ENCODE measurements around the gene VSTM4.

VSTM4 gene

DNA sequence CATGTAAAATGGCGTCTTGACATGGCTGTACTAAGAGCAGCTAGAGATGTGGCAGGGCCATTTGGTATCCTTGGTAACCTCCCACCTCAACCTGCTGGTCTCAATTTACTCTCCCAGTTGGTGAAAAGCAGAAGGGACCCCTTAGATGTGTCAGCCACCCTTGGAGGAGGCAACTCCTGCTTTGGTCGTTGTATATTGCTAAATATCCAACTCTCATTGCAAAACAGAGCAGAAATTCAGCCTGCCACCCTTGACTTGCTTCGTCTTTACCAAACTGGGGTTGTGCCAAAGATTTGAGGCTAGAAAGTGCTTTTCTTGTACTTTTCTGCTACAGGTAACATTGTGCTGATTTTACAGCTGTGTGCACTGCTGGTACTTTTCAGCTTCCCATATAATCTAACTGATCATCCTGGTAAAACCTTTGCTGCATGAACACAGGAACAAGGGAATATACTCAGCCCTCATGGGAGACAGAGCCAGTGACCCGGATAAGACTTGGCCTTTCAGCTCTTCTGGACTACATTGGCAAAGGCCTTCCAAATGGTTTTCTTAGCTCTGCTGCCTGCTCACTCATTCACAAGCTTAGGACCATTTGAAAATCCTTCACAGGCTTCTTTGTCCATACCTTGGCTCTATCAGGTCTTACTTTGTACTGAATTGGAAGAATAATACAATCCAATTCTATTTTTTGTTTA, 2.2 kb upstream of the VSTM4 start:
- no peak for DNase-seq (ENCODE audit: low read depth, low spot score)

DNA sequence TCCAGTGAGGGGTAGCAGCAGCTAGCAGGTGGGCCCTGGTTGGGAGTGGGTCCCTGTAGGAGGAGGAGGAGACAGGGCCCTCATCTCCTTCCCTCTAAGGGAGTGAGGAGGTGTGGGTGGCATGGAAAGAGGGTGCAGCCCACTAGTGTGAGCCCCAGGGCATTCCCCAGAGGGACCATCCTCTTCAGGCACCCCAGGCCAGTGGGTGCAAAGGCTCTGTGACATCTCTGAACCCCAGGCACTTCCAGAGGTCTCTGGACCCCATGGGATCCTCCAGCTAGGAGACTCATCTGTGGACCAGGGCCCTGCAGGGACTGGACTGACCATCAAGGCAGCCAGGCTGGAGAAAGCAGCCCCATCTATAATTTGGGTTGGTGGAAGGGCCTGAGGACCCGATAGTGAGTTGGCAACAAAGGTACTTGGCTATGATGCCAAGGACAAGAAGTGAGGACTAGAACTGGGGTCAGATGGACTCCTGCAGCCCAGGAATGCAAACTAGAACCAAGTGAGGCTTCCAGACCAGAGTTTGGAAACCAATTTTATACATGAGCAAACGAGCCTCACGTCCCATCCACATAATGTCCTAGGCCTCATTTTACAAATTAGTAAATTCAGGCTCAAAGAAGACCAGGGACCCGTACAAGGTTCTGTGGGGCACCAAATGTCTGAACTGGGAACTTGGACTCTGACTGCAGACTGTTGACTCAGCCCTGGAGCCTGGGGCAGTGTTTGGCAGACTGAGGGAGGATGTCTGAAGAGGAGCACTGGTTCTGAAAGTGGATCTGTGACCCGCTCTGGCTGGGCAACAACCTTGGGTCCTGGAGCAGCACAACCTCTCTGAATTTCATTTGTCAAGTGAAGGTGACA, 1.4 kb upstream of the VSTM4 start:
- DNase-seq (ENCODE audit: low read depth, low spot score), result no peak

DNA sequence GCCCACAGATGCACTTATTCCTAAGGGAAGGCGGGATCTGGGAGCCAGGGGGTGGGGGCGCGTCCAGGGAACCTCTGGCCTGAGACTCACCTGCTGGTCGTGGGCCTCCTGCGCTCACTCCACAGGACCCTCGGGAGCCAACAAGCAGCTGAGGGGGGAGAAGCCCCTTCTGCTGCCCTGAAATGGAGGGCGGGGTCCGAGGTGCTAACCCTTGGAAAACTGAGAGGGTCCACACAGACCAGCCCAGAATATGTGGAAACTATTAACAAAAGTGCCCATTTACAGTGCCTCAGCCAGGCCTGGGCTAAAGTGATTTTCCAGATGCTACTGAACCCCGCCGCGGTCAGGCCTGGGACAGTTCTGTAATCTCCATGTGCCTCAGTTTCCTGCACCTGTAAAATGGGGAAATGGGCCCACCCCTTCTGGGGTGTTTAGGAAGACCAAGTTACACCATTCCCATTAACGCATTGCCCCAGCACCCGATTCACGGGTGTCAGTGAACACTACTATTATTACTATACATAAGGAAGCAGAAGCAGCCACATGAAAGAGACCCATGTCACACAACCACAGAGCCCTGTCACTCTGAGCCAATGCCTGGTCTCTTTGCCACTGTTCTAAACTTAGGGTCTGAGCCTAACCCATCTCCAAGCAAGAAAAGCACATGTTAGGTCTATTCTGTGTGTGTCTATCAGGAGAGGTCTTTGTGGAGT, 630 bp upstream of the VSTM4 start:
- no peak for DNase-seq (ENCODE audit: low read depth, low spot score)

DNA sequence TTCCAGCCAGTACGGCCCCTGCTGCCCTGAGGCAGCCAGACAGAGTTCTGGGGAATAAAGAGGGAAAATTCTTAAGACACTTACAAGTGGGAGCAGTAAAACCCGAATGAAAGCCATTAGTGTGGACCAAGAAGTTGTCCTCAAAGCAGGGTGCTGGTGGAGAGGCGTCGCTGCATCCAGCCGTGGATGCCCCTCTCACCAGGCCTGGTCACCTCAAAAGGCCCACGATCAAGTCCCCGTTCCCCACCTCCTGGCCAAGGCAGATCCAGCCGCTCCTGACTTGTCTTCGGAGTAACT, 656 bp downstream of the VSTM4 start:
- no peak for DNase-seq (ENCODE audit: low read depth, low spot score)

DNA sequence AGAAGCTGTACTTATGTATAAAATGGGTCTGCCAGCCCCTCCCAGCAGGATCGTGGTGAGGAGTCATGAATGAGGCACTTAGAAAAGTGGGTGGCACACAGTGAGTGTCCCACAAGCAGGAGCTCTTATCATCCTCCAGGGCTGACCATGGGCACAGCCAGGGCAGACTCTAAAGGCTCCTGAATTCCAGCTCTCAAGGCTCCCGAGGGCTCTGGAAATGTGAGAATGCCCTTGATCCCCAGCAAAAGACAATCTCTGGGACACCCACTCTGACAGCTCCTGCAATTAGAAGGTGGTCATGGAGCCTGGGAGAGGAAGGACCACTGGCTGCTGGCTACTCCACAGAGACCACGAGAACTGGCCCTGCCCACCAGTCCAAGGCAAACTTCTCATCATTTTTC, 1.6 kb downstream of the VSTM4 start:
- DNase-seq (ENCODE audit: low read depth, low spot score), result no peak

DNA sequence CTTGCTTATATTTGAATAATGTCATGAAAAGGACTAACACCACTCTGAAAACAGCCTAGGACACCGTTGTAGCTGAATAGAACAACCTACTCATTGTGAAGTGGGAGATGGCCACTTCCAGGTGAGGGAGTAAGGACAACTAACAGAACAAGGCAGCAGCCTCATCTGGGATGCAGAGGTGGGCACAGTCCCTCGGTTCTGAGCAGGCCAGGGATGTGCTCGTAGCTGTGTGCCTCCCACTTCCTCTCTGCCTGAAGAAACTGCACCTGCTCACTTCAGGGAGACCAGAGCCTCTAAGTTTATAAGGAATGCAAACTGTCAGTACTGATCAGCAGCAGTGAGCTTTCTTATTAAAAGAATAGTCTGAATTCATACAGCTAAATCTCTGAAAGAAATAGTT, 2.5 kb downstream of the VSTM4 start:
- no peak for DNase-seq (ENCODE audit: low read depth, low spot score)

DNA sequence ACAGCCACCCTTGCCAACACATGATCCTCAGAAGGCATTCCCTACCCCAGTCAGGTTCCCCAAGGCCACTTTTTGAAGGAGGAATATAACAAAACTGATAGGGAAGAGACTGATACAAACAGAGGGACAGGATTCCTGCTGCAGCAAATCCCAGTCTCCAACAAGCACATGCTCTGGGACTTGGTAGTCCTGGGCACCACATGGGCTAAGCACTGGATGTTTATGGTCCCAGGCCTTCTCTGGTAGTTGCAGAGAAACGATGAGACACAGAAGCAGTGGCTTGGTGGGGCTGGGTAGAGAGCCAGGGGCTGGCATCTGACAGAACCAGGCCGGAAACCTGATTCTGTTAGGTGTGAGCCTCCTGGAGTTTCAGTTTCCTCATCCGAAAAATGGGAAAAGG, 3.2 kb downstream of the VSTM4 start:
- DNase-seq (ENCODE audit: low read depth, low spot score), result no peak

DNA sequence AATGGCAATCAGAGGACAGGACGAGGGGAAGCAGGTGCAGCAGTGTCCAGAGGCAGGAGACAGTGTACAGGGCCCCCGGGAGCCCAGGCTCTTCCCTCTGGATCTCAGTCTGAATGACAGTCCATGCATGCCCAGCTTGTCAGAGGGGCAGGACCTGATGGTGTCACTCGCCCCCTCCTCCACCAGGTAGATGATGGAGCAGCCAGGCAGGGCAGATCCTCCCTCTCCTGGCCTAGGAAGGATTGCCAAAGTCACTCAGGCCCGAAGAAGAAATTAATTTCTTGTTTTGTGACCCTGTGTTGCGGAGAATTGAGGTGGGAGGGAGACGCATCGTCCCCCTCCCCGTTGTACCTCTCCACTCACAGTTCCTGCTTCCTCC, 4.0 kb downstream of the VSTM4 start:
- no peak for DNase-seq (ENCODE audit: low read depth, low spot score)

DNA sequence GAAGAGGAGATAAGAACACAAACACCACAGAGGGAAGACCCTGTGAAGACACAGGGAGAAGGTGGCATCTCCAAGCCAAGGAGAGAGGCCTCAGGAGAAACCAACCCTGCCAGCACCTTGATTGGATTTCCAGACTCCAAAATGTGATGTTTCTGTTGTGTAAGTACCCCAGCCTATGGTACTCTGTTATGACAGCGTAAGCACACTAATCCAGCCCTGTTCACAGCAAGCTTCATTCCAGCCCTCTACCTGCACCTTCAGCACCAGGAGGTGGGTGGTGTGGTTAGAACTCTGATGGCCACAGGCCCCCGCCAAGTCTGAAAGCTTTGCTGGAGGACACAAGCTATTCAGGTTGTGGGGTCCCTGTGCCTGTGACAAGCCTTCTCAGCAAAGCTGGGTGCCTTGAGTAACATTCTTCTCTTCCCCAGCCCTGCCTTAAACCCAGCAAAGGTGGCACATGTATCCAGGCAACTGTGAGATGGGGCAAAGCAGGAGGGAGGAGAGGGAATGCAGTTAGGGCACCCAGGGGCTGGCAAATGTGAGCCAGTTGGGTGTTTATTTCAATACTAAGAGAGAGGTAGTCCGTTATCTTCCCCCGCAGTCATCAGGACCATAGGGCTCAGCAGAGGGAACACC, 4.5 kb downstream of the VSTM4 start:
- DNase-seq (ENCODE audit: low read depth, low spot score), result no peak

DNA sequence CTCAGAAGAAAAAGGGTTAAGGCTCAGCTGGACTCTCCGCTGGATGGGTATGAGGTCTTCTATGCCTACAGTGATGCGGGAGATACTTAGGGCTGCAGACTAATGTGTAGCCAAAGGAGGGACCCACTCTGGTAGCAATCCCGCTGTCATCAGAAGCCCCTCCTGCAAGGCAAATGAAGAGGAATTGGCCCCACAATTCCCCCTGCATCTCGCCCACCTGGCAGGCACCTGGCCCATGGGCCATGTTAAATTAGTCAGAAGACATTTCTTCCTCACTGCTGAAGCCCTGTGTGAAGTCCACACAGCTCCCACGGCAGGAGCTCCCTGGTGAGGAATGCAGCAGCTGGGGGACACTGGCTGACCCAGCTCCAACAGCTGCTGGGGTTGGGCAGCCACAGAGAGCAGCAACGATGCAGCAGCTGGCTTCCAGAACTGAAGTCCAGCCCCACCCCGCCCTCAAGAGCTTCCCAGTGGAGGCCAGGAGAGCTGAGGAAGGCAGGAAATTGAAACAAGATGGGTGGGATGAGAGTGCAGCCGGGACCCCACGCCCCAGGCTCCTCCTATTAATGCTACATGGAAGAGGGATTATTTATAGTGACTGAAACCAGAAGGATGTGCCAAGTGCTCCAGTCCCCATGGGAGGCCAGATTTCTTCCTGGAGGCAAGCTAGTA, 5.5 kb downstream of the VSTM4 start:
- DNase-seq (ENCODE audit: low read depth, low spot score), result peak; percentile 46

DNA sequence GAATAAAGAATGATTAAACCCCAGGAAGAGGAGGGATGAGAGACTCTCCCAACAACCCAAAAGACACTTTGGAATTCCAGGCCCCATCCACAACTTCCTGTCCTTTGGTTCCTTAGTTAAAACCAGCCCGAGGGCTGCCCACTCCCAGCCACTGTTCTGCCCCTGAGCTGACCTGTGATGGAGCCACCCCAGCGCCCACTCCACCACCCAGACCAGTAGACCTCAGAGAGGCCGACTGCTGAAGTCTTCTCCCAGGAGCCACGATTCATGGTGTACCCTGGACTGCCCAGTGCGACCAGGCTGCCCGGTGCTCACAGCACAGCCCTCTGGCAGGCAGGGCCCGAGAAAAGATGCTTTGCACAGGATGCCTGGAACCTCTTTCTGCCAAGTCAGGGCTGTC, 6.7 kb downstream of the VSTM4 start:
- DNase-seq (ENCODE audit: low read depth, low spot score), result no peak

DNA sequence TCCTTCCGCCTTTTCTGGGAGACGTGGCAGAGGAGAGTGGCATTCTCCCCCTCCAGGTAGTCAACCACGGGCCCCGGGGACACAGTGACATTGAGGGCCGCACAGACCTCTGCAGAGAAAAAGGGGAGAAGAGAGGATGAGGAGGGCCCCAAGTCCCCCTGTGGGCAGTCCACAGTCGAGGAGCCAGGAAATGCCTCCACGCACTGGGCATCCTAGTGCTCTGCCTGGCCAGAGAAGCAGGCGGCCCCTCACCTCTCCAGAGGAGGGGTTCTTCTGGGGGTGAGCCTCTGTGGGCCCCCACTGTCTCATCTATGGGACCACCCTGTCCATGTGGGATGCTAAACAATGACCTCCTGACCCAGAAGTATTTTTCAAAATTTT, 7.4 kb downstream of the VSTM4 start:
- no peak for DNase-seq (ENCODE audit: low read depth, low spot score)

DNA sequence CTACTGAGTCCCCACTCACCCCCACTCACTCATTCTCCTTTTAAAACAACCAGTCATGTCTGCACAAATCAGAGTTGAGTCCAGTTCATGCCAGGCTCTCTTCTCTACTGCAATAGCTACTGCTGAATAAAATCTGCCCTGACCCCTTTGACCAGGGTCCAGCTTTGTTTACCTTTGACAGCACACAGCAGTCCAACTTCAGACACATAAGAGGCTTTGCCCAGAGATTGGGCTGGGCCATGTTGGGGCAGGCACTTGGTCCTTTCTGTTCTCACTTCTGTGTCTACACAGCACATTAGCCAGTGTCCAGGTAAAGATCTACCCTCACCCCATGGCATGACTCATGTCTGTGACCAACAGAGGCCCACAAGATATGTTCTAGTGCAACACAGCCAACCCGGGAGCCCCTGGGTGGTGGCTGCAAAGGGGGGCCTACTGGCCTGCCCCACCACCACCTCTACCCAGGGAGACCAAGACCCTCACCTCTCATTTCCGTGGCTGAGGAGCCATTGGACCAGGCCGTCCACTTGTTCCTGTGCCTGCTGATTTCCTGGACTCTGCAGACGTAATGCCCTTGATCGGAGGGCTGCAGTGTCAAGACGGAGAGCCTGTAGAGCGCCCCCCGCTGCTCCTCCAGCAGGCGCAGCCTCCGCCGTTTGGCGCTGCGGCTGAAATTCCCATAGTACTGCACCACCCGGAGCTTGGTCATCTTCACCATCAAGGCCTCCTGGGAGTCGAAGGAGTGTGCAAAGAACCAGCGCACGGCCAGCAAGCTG, 8.0 kb downstream of the VSTM4 start:
- DNase-seq (ENCODE audit: low read depth, low spot score), result no peak

DNA sequence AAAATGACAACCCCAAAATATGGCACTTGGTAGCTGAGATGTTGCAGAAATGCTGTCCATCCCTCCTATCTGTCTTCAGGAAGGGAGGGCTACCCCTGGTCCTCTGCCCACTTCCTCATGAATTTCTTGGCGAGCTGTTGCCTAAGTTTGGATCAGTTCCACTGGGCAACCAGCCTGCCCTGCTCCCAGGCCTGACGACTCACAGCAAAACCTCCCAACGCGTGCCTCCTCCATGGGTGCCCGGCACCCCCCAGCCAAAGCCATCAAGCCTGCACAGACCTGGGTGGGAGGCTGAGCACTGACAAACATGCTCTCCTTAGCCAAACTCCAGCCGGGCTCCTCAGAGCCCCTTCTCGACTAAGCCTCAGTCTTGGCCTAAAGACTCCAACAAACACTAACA, 8.9 kb downstream of the VSTM4 start:
- no peak for DNase-seq (ENCODE audit: low read depth, low spot score)

DNA sequence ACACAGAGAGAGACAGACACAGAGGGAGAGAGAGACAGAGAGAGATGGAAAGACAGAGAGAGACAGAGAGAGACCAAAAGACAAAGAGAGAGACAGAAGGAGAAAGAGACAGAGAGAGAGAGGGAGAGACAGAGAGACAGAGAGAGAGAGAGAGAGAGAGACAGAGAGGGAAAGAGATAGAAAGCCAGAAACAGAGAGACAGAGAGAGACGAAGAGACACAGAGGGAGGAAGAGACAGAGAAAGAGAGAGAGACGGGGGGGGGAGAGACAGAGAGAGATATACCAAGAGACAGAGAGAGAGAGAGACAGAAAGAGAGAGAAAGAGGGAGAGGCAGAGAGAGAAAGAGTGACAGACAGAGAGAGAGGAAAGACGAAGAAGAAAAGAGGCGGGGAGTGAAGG, 10.2 kb downstream of the VSTM4 start:
- DNase-seq (ENCODE audit: low read depth, low spot score), result no peak

DNA sequence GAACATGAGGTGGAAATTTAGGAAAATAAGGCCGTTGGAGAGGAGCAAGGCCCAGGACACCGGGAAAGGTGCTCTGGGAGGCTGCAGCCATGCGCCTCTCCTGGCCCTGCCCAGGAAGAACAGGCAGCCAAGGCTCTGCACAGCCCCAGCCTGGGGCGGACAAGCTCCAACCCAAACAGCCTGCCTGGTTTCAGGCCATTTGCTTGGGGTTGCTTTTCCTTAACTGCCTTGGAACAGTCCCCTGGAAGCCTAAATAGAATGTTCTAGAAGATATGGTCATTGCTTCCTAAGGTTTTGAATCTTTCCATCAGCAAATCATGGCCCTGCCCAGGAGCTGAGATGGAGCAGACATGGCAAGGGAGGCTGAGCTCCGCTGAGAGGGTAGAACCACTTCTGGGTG, 11.0 kb downstream of the VSTM4 start:
- no peak for DNase-seq (ENCODE audit: low read depth, low spot score)

DNA sequence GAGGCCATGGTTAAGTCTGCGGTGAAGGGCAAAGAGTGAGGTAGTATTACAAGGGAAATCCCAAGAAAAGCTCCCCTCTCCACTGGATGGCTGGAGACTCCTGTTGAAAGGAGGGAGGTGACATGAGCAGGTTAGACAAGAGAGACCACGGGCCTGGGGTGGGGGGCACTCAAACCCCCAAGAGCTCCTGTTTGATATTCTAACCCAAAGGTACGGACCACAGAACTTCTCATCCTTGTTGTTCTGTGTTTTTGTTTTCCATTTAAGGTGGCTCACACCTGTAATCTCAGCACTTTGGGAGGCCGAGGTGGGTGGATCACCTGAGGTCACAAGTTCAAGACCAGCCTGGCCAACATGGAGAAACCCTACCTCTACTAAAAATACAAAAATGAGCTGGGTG, 11.6 kb downstream of the VSTM4 start:
- no peak for DNase-seq (ENCODE audit: low read depth, low spot score)

DNA sequence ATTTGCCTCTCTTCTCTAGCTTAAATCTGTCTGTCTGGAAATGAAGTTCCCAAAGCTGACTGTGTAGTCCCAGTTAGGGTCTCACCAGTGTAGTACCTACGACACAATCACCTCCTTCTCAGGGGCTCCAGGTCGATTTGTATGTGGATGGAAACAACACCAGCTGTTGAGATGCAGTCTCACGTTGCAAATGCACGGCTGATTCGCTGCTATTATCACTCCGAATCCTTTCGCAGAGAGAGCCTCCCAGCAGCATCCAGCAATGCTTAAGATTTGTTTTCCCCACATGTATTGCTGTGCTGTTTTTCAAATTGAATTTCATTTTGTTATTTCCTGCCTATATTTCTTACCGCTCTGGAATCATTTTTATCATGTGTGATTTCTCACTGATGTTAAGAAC, 16.3 kb downstream of the VSTM4 start:
- DNase-seq (ENCODE audit: low read depth, low spot score), result no peak

DNA sequence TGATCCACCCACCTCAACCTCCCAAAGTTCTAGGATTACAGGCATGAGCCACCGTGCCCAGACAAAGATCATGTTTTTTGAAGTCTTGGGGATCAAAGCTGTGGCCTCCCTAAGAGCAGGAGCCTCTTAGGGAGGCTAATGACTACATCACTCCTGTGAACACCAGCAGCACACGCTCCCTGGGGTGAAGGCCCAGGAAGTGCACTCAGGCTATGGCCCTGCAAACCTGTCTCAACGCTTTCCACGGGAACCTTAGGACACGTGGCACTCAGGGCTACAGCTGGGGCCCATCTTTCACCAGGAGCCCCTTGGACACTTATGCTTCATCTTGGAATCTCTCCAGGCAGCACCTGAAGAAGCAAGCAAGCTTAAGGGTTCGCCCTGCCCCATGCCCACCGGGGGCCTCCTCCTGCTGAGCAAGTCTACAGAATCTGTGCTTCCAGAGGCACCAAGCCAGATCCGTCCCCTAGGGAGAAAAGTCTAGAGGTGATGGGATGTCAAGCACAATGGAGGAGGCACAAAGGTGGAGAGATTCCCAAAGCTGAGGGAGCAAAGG, 18.4 kb downstream of the VSTM4 start:
- no peak for DNase-seq (ENCODE audit: low read depth, low spot score)

DNA sequence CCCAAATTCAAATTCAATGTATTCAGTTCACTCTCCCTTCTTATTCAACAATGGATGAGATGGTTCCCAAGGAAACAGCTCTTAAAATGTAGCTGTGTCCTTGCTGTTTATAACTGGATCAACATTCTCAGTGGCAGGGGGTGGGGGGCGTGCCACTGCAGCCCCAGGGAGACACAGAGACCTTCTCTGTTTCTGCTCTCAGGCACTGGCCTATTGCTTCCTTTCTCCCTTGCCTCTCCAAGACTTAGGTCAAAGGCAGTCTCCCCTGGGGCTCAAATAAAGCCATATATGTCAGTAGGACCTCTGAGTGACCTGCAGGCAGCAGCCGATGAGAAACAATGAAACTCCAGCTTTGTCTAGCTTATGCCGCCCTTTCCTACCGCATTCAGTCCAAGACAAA, 20.7 kb downstream of the VSTM4 start:
- no peak for DNase-seq (ENCODE audit: low read depth, low spot score)

DNA sequence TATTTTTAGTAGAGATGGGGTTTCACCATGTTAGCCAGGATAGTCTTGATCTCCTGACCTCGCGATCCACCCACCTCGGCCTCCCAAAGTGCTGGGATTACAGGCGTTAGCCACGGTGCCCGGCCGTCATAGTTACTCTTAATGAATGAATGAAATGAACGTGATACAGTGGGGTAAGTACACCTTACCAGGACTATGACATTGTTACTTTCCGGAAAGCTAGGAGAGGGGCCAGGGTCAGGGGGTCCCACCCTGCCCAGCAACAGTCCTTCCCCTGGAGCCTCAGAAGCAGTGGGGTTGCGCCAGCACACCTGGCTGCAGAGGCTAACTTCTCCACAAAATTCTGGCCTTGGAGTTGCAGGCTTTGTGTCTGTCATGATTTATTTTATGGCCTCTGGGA, 21.4 kb downstream of the VSTM4 start:
- DNase-seq (ENCODE audit: low read depth, low spot score), result no peak
